GM11168 (cell line): Measurements from ENCODE around the gene GNS.
"Not testable (repeated sequence)": the region's sequence is repeated elsewhere in the genome, so short reads cannot be mapped to it uniquely, and the experiment has no call there.

Experiments
- in situ Hi-C: fragments of 300-500 bp; cut with MboI; formaldehyde crosslinking; loops from one replicate; pipeline ENCODE4 v1.12.0; 2022; ENCODE audit warnings: low sequenced_read_pairs; ENCODE audit not compliant: unreplicated experiment

The GNS gene

GRCh38 chr12:64780531-64781279 is 21.5 kb upstream of the GNS start:
- in situ Hi-C loops, result no loop called here

GRCh38 chr12:64780132-64780530 is 20.9 kb upstream of the GNS start:
- in situ Hi-C loops, result no loop called here

GRCh38 chr12:64779354-64779974 is 20.3 kb upstream of the GNS start:
- in situ Hi-C loops, result no loop called here

- in situ Hi-C loops, result not testable (repeated sequence)
Measured at GRCh38 chr12:64775147-64775736, 16.0 kb upstream of the GNS start.

- in situ Hi-C loops, result no loop called here
Measured at GRCh38 chr12:64773386-64773785, 14.2 kb upstream of the GNS start.

- in situ Hi-C loops, result no loop called here
Measured at GRCh38 chr12:64767495-64767894, 8.3 kb upstream of the GNS start.

- in situ Hi-C loops, result no loop called here
Measured at GRCh38 chr12:64760808-64761573, 1.8 kb upstream of the GNS start.

GRCh38 chr12:64757771-64758170 is 1.4 kb downstream of the GNS start:
- in situ Hi-C loops, result no loop called here

GRCh38 chr12:64756376-64756775 is 2.8 kb downstream of the GNS start:
- in situ Hi-C loops, result no loop called here

GRCh38 chr12:64753427-64753826 is 5.8 kb downstream of the GNS start:
- in situ Hi-C loops, result no loop called here

GRCh38 chr12:64752833-64753238 is 6.4 kb downstream of the GNS start:
- in situ Hi-C loops, result no loop called here

GRCh38 chr12:64752032-64752431 is 7.2 kb downstream of the GNS start:
- in situ Hi-C loops, result no loop called here

- in situ Hi-C loops, result no loop called here
Measured at GRCh38 chr12:64749461-64750200, 9.6 kb downstream of the GNS start.

- in situ Hi-C loops, result no loop called here
Measured at GRCh38 chr12:64747695-64748094, 11.5 kb downstream of the GNS start.

GRCh38 chr12:64746663-64747062 is 12.5 kb downstream of the GNS start:
- in situ Hi-C loops, result no loop called here

GRCh38 chr12:64745980-64746379 is 13.2 kb downstream of the GNS start:
- in situ Hi-C loops, result no loop called here

- in situ Hi-C loops, result no loop called here
Measured at GRCh38 chr12:64745259-64745807, 13.9 kb downstream of the GNS start.

GRCh38 chr12:64744422-64745258 is 14.6 kb downstream of the GNS start:
- in situ Hi-C loops, result no loop called here

GRCh38 chr12:64743206-64743605 is 16.0 kb downstream of the GNS start:
- in situ Hi-C loops, result no loop called here
